Inflammatory macrophage (primary cell): ENCODE results near the gene GNAS.
"Not testable (repeated sequence)": the region's sequence is repeated elsewhere in the genome, so short reads cannot be mapped to it uniquely, and the experiment has no call there.

ENCODE experiments used
- DNase-seq, 2 donors: peaks; one replicate each; pipeline ENCODE4 v3.0.0-alpha.2; 2020 to 2022

GNAS gene

GRCh38 chr20:58828804-58829203, 23.7 kb upstream of the GNAS start:
- not testable (repeated sequence) for DNase-seq

GRCh38 chr20:58829531-58829941, 23.0 kb upstream of the GNAS start:
- no peak for DNase-seq

GRCh38 chr20:58832457-58832856, 20.1 kb upstream of the GNAS start:
- no peak for DNase-seq

GRCh38 chr20:58833921-58834320, 18.6 kb upstream of the GNAS start:
- DNase-seq: no peak

- no peak for DNase-seq
Measured at GRCh38 chr20:58835231-58835630, 17.3 kb upstream of the GNAS start.

GRCh38 chr20:58836616-58837204, 15.8 kb upstream of the GNAS start:
- no peak for DNase-seq

GRCh38 chr20:58837717-58838116, 14.8 kb upstream of the GNAS start:
- DNase-seq: no peak

GRCh38 chr20:58838174-58838573, 14.3 kb upstream of the GNAS start:
- DNase-seq: no peak

GRCh38 chr20:58839474-58839874, 13.0 kb upstream of the GNAS start:
- no peak for DNase-seq

- DNase-seq: no peak
Measured at GRCh38 chr20:58839991-58840747, 12.3 kb upstream of the GNAS start.

GRCh38 chr20:58840816-58841538, 11.5 kb upstream of the GNAS start:
- DNase-seq: no peak

GRCh38 chr20:58841539-58842264, 10.8 kb upstream of the GNAS start:
- no peak for DNase-seq

GRCh38 chr20:58842276-58842675, 10.2 kb upstream of the GNAS start:
- no peak for DNase-seq

GRCh38 chr20:58843128-58843556, 9.4 kb upstream of the GNAS start:
- no peak for DNase-seq

GRCh38 chr20:58845706-58846105, 6.8 kb upstream of the GNAS start:
- no peak for DNase-seq

- DNase-seq: peak; percentile 58 to 71
Measured at GRCh38 chr20:58847463-58847862, 5.1 kb upstream of the GNAS start.

GRCh38 chr20:58850693-58851174, 1.8 kb upstream of the GNAS start, which contains the start of gene GNAS-AS1:
Gene GNAS-AS1 (minus strand): TSS chr20:58850902.
- no peak for DNase-seq

- DNase-seq: no peak
Measured at GRCh38 chr20:58851221-58851968, 1.1 kb upstream of the GNAS start.

GRCh38 chr20:58851969-58852458, 502 bp upstream of the GNAS start:
- no peak for DNase-seq

GRCh38 chr20:58853466-58853865, 950 bp downstream of the GNAS start:
- DNase-seq: no peak

GRCh38 chr20:58853976-58854637, 1.6 kb downstream of the GNAS start:
- no peak for DNase-seq
